K562 (cell line): Measurements from ENCODE around the gene AP3B2. TPM values are rescaled to one million over a fixed set of nuclear protein-coding genes. Genes with fewer than 3 reads are reported as not detected.

Source experiments
- CCAR2 ChIP-seq: fragments of 200-400 bp; formaldehyde crosslinking; IDR thresholded peaks from 2 replicates; pipeline ENCODE4 v1.6.1; 2017; ENCODE audit warnings: mild to moderate bottlenecking, low read depth, low read length
- CHD1 ChIP-seq: fragments of 200-600 bp; sonication (generic); IDR thresholded peaks from one replicate; pipeline ENCODE4 v1.6.1; 2012; ENCODE audit warnings: mild to moderate bottlenecking, moderate library complexity, low read length, inconsistent platforms
- COPS2 ChIP-seq: fragments of 450-650 bp; conservative IDR thresholded peaks from 2 replicates; pipeline ENCODE4 v1.6.1; 2016; ENCODE audit warnings: mild to moderate bottlenecking, moderate library complexity
- ETV5 ChIP-seq: sonication (generic); formaldehyde crosslinking; IDR thresholded peaks from 2 replicates; pipeline ENCODE4 v1.4.0; 2020; ENCODE audit warnings: low read depth, mild to moderate bottlenecking, missing genetic modification reagents
- FIP1L1 ChIP-seq: fragments of 200-400 bp; formaldehyde crosslinking; IDR thresholded peaks from 2 replicates; pipeline ENCODE4 v1.6.1; 2018; ENCODE audit warnings: mild to moderate bottlenecking, low read depth, low read length; ENCODE audit not compliant: poor library complexity, severe bottlenecking
- PRPF4 ChIP-seq: fragments of 200-400 bp; formaldehyde crosslinking; IDR thresholded peaks from one replicate; pipeline ENCODE4 v1.6.1; 2017; ENCODE audit warnings: low read length, low read depth, mild to moderate bottlenecking; ENCODE audit not compliant: insufficient read depth, poor library complexity, severe bottlenecking
- RBM14 ChIP-seq: fragments of 200-400 bp; formaldehyde crosslinking; IDR thresholded peaks from 2 replicates; pipeline ENCODE4 v1.6.1; 2018; ENCODE audit warnings: low read depth, mild to moderate bottlenecking, low read length, moderate library complexity, borderline replicate concordance; ENCODE audit not compliant: insufficient read depth
- RBM15 ChIP-seq: fragments of 200-400 bp; formaldehyde crosslinking; IDR thresholded peaks from 2 replicates; pipeline ENCODE4 v1.6.1; 2018; ENCODE audit warnings: mild to moderate bottlenecking, low read length, moderate library complexity; ENCODE audit not compliant: insufficient read depth
- TSC22D4 ChIP-seq: fragments of 450-650 bp; IDR thresholded peaks from 2 replicates; pipeline ENCODE4 v1.6.1; 2016; ENCODE audit warnings: missing genetic modification characterization, missing biosample characterization, control low read depth
- ZBTB1 ChIP-seq: sonication (generic); formaldehyde crosslinking; IDR thresholded peaks from 2 replicates; pipeline ENCODE4 v1.8.1; 2023; ENCODE audit warnings: missing genetic modification reagents, low read depth, mild to moderate bottlenecking, borderline replicate concordance
- ZNF143 ChIP-seq: sonication (generic); formaldehyde crosslinking; IDR thresholded peaks from 2 replicates; pipeline ENCODE4 v1.9.0; 2022; ENCODE audit warnings: mild to moderate bottlenecking, missing genetic modification reagents
- ZNF232 ChIP-seq: sonication (generic); formaldehyde crosslinking; IDR thresholded peaks from 2 replicates; pipeline ENCODE4 v1.8.0; 2022; ENCODE audit warnings: mild to moderate bottlenecking, missing genetic modification reagents
- polyA plus RNA-seq, 8 experiments: library from polyadenylated mRNA; depleted of rRNA in 4 of 8; stranded (reverse) in 5 of 8; unstranded in 3 of 8; fragments of >200 nt; fragmentation: Nextera tagmentation in 2 of 8; fragmentation: Illumina TruSeq in 1 of 8; extraction: Ambion mirVana in 2 of 8; extraction: Trizol in 1 of 8; gene quantifications; 2 replicates each; pipeline versions ENCODE4 v1.2.1 to v1.2.3, GENCODE V29; 2011 to 2014; ENCODE audit warnings: inconsistent platforms in 1 of 8, missing spikeins in 1 of 8
- total RNA-seq, 7 experiments: library from RNA; depleted of rRNA in 6 of 7; stranded (reverse); fragments of >200 nt in 6 of 7; fragmentation: Illumina TruSeq in 2 of 7; extraction: Trizol in 2 of 7; gene quantifications; 2 replicates each; pipeline versions ENCODE4 v1.2.1 to v1.2.3, GENCODE V29; 2011 to 2021; ENCODE audit warnings: low replicate concordance in 1 of 7
- TF ChIP-seq, protein P1 (sequence below): sonication (generic); formaldehyde crosslinking; IDR thresholded peaks from 2 replicates; pipeline ENCODE4 v1.8.1; 2023; ENCODE audit warnings: mild to moderate bottlenecking, missing genetic modification reagents, moderate library complexity
- TF ChIP-seq, protein P2 (sequence below): fragments of 200-800 bp; sonication (Bioruptor generic); IDR thresholded peaks from 2 replicates; pipeline ENCODE4 v1.6.1; 2017; ENCODE audit warnings: missing genetic modification characterization, missing compliant biosample characterization
- TF ChIP-seq, protein P3 (sequence below): sonication (generic); formaldehyde crosslinking; IDR thresholded peaks from 2 replicates; pipeline ENCODE4 v1.8.0; 2022; ENCODE audit warnings: mild to moderate bottlenecking, missing genetic modification reagents
- TF ChIP-seq, protein P4 (sequence below), 2 experiments: IDR thresholded peaks; 2 replicates each; pipeline ENCODE4 v1.6.1; 2012; ENCODE audit warnings: improper control_type of control experiment in 2 of 2, low read depth in 2 of 2, low read length in 2 of 2, borderline replicate concordance in 1 of 2

Gene AP3B2
- total and polyA plus RNA-seq, 9 of the 15 experiments (the other 6 are each of a cell fraction or from before 2014, with no cell fraction given) = 0.03 to 0.15 (median 0.10) TPM; not detected in 2

DNA sequence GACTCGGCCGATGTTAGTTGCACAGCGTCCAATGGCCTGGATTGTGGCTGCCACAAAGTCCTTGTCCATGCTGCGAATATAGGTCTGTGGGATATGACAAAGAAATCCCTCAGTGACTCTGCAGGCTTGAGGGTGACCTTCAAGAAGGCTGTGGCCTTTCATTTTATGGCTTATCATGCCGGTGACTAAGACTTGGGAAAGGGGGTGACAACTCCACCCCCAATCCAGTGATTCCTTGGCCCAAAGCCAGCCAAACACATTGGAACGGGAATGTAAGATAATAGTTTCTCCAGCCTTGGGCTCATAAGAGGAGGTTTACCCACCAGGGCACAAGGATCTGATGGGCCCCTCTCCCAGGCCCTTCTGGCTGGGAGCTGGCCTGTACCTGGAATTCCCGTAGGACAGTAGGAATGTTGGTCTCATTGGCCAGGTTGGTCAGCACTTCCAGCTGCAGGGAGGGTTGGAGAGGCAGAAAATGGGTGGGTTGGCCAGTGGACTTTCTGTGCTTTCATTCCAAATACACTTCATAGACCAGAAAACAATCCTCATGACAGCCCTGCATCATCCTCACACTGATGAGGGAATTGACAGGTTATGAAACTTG is 31.9 kb downstream of the AP3B2 start (continued):
- TF ChIP-seq RBM14 (no peak), TSC22D4 (no peak), ETV5 (no peak), ZBTB1 (no peak), FIP1L1 (no peak), CHD1 (no peak), ZNF143 (CRISPR knock-in tag) (no peak), ZNF232 (CRISPR knock-in tag) (no peak), RBM15 (no peak), COPS2 (no peak), CCAR2 (no peak), PRPF4 (no peak)
- TF ChIP-seq, protein P1, sequence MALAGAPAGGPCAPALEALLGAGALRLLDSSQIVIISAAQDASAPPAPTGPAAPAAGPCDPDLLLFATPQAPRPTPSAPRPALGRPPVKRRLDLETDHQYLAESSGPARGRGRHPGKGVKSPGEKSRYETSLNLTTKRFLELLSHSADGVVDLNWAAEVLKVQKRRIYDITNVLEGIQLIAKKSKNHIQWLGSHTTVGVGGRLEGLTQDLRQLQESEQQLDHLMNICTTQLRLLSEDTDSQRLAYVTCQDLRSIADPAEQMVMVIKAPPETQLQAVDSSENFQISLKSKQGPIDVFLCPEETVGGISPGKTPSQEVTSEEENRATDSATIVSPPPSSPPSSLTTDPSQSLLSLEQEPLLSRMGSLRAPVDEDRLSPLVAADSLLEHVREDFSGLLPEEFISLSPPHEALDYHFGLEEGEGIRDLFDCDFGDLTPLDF = no peak
- TF ChIP-seq, protein P2, sequence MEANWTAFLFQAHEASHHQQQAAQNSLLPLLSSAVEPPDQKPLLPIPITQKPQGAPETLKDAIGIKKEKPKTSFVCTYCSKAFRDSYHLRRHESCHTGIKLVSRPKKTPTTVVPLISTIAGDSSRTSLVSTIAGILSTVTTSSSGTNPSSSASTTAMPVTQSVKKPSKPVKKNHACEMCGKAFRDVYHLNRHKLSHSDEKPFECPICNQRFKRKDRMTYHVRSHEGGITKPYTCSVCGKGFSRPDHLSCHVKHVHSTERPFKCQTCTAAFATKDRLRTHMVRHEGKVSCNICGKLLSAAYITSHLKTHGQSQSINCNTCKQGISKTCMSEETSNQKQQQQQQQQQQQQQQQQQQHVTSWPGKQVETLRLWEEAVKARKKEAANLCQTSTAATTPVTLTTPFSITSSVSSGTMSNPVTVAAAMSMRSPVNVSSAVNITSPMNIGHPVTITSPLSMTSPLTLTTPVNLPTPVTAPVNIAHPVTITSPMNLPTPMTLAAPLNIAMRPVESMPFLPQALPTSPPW (CRISPR knock-in tag) = peak; percentile 48
- TF ChIP-seq, protein P3, sequence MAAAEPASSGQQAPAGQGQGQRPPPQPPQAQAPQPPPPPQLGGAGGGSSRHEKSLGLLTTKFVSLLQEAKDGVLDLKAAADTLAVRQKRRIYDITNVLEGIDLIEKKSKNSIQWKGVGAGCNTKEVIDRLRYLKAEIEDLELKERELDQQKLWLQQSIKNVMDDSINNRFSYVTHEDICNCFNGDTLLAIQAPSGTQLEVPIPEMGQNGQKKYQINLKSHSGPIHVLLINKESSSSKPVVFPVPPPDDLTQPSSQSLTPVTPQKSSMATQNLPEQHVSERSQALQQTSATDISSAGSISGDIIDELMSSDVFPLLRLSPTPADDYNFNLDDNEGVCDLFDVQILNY (CRISPR knock-in tag) = no peak
- TF ChIP-seq, protein P4, sequence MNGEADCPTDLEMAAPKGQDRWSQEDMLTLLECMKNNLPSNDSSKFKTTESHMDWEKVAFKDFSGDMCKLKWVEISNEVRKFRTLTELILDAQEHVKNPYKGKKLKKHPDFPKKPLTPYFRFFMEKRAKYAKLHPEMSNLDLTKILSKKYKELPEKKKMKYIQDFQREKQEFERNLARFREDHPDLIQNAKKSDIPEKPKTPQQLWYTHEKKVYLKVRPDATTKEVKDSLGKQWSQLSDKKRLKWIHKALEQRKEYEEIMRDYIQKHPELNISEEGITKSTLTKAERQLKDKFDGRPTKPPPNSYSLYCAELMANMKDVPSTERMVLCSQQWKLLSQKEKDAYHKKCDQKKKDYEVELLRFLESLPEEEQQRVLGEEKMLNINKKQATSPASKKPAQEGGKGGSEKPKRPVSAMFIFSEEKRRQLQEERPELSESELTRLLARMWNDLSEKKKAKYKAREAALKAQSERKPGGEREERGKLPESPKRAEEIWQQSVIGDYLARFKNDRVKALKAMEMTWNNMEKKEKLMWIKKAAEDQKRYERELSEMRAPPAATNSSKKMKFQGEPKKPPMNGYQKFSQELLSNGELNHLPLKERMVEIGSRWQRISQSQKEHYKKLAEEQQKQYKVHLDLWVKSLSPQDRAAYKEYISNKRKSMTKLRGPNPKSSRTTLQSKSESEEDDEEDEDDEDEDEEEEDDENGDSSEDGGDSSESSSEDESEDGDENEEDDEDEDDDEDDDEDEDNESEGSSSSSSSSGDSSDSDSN (IDR thresholded peaks at IDR 0.05; ENCODE audit: borderline replicate concordance in 1 of 2, low read depth in 2 of 2, low read length in 2 of 2) = no peak
